CD14-positive monocyte (primary cell): ENCODE results near the gene PNRC1. TPM values are rescaled to one million over a fixed set of nuclear protein-coding genes. Genes with fewer than 3 reads are reported as not detected.
A peak's percentile ranks its signal among the peaks of the same experiment; 100 is the strongest.

Experiments
- DNase-seq, 3 donors: peaks; one replicate each; pipeline ENCODE4 v3.0.0-alpha.2; 2011 to 2022
- H2AFZ ChIP-seq: 2 replicates; pipeline ENCODE4 v1.6.0; 2012; ENCODE audit warnings: mild to moderate bottlenecking, low read depth, low read length, inconsistent platforms; ENCODE audit not compliant: insufficient read depth, poor library complexity, severe bottlenecking
- H3K27ac ChIP-seq, 2 donors: 1 replicate in 1 of 2; 2 replicates in 1 of 2; pipeline ENCODE4 v1.5.1; 2012 to 2013; ENCODE audit warnings: low read length in 2 of 2, control low read depth in 1 of 2, inconsistent platforms in 1 of 2, low read depth in 1 of 2, mild to moderate bottlenecking in 1 of 2
- H3K27me3 ChIP-seq, 2 donors: one replicate each; pipeline versions ENCODE4 v1.6.0 to v1.6.1; 2011 to 2013; ENCODE audit warnings: low read length in 2 of 2; ENCODE audit not compliant: control insufficient read depth in 2 of 2, insufficient read depth in 2 of 2
- H3K36me3 ChIP-seq, 2 donors: replicated peaks in 1 of 2; 1 replicate in 1 of 2; 2 replicates in 1 of 2; pipeline versions ENCODE4 v1.5.1 to v1.6.1; 2012 to 2013; ENCODE audit warnings: low read length in 2 of 2, control low read depth in 1 of 2, inconsistent platforms in 1 of 2, mild to moderate bottlenecking in 1 of 2; ENCODE audit not compliant: insufficient read depth in 2 of 2, control insufficient read depth in 1 of 2
- H3K4me1 ChIP-seq, 2 donors: 1 replicate in 1 of 2; 2 replicates in 1 of 2; pipeline versions ENCODE4 v1.5.1 to v1.6.1; 2012 to 2013; ENCODE audit warnings: low read length in 2 of 2, control low read depth in 1 of 2, inconsistent platforms in 1 of 2, mild to moderate bottlenecking in 1 of 2, moderate library complexity in 1 of 2; ENCODE audit not compliant: insufficient read depth in 2 of 2, control insufficient read depth in 1 of 2
- H3K4me2 ChIP-seq: replicated peaks from 2 replicates; pipeline ENCODE3; 2012; ENCODE audit warnings: low read length, moderate library complexity, mild to moderate bottlenecking; ENCODE audit not compliant: poor library complexity, severe bottlenecking; ENCODE audit errors: extremely low read depth
- H3K4me3 ChIP-seq, 3 experiments: fragments of 200-600 bp in 1 of 3; sonication (generic) in 1 of 3; replicated peaks in 1 of 3; 1 replicate in 2 of 3; 2 replicates in 1 of 3; pipeline ENCODE4 v1.5.1; 2011 to 2013; ENCODE audit warnings: low read length in 3 of 3, mild to moderate bottlenecking in 3 of 3, control low read depth in 2 of 3, low read depth in 2 of 3, inconsistent platforms in 1 of 3, moderate library complexity in 1 of 3
- H3K79me2 ChIP-seq: 2 replicates; pipeline ENCODE4 v1.6.0; 2012; ENCODE audit warnings: mild to moderate bottlenecking, control low read depth, inconsistent platforms, low read length, moderate library complexity; ENCODE audit not compliant: insufficient read depth
- H3K9ac ChIP-seq: 2 replicates; pipeline ENCODE4 v1.6.0; 2017; ENCODE audit warnings: low read length, mild to moderate bottlenecking; ENCODE audit not compliant: insufficient read depth, poor library complexity, severe bottlenecking
- H3K9me3 ChIP-seq, 2 donors: replicated peaks in 1 of 2; 1 replicate in 1 of 2; 2 replicates in 1 of 2; pipeline versions ENCODE4 v1.5.1 to v1.6.1; 2012 to 2013; ENCODE audit warnings: low read length in 2 of 2, control low read depth in 1 of 2; ENCODE audit not compliant: control insufficient read depth in 1 of 2, insufficient read depth in 1 of 2
- H4K20me1 ChIP-seq: 2 replicates; pipeline ENCODE4 v1.6.0; 2012; ENCODE audit warnings: mild to moderate bottlenecking, low read length, control low read depth, moderate library complexity; ENCODE audit not compliant: insufficient read depth
- H3K27ac Mint-ChIP-seq, 7 donors: one replicate each; pipeline ENCODE4 v1.8.0; 2020; ENCODE audit warnings: mild to moderate bottlenecking in 7 of 7, mixed read lengths in 7 of 7, moderate library complexity in 6 of 7, inconsistent platforms in 2 of 7
- H3K27me3 Mint-ChIP-seq, 3 donors: one replicate each; pipeline ENCODE4 v1.8.0; 2021 to 2022; ENCODE audit warnings: low read depth in 3 of 3, mild to moderate bottlenecking in 3 of 3, mixed read lengths in 3 of 3, moderate library complexity in 3 of 3, inconsistent platforms in 1 of 3
- H3K36me3 Mint-ChIP-seq, 2 donors: one replicate each; pipeline ENCODE4 v1.8.0; 2020; ENCODE audit warnings: mixed read lengths in 2 of 2, inconsistent platforms in 1 of 2, mild to moderate bottlenecking in 1 of 2
- H3K4me1 Mint-ChIP-seq: one replicate; pipeline ENCODE4 v1.8.0; 2020; ENCODE audit warnings: mild to moderate bottlenecking, mixed read lengths
- H3K4me3 Mint-ChIP-seq, 2 donors: one replicate each; pipeline ENCODE4 v1.8.0; 2020; ENCODE audit warnings: mild to moderate bottlenecking in 2 of 2, mixed read lengths in 2 of 2, moderate library complexity in 1 of 2
- H3K9me3 Mint-ChIP-seq, 7 donors: one replicate each; pipeline ENCODE4 v1.8.0; 2020 to 2022; ENCODE audit warnings: mixed read lengths in 7 of 7, mild to moderate bottlenecking in 6 of 7, moderate library complexity in 6 of 7, inconsistent platforms in 2 of 7
- WGBS: methylation state at CpG from one replicate; pipeline ENCODE4 v1.1.5; 2013; ENCODE audit warnings: missing lambda C conversion rate; ENCODE audit not compliant: insufficient coverage; 5-methylcytosine and 5-hydroxymethylcytosine counted together
- intact Hi-C, 2 donors: fragments of 100-400 bp; cut with micrococcal nuclease; formaldehyde crosslinking; loops; one replicate each; pipeline versions ENCODE4 v1.15.0 to v1.15.1; 2023
- polyA plus RNA-seq, 3 donors: library from polyadenylated mRNA; depleted of rRNA in 1 of 3; unstranded in 2 of 3; stranded (reverse) in 1 of 3; fragments of 300-500 nt in 2 of 3; fragments of >200 nt in 1 of 3; fragmentation: Illumina TruSeq in 2 of 3; gene quantifications; 1 replicate in 2 of 3; 2 replicates in 1 of 3; pipeline ENCODE4 v1.2.3, GENCODE V29; 2012 to 2021
- TF ChIP-seq, protein P1 (sequence below): fragments of 200-600 bp; IDR thresholded peaks from one replicate; pipeline ENCODE4 v1.8.0; 2022; ENCODE audit warnings: antibody characterized with exemption, mild to moderate bottlenecking

PNRC1 gene
- polyA plus RNA-seq, 3 donors: 102 to 398 (median 348) TPM

DNA sequence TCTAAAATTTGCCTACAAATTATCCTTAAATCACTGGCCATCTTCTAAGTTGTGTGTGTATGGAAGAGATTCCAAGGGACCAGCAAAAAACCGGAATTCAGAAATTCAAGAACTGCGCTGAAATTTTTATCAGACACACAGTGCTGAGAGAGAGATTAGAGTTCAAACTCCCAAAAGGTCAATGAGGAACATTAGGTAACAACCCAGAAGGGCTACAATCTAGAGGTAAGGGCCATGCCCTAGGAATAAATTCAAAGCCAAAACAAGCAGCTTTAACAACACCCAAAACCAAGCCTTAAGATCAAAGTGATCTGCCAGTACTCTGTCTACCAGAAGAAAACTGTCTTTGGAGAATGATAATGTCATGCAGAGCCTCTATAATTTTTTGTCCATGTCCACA lies 19.6 kb downstream of the PNRC1 start:
- H3K27ac Mint-ChIP-seq: no peak overlapping the region
- no peak for DNase-seq
- intact Hi-C loops: no loop called here
- H3K27me3 Mint-ChIP-seq: no peaks in the 10 kb centered on the region
- no peaks in the 10 kb centered on the region for H4K20me1 ChIP-seq
- H3K9me3 ChIP-seq: no peaks in the 10 kb centered on the region
- H3K27ac ChIP-seq: no peak overlapping the region
- peaks cover 0 to 2% of the 10 kb centered on the region in 2 donors for H3K36me3 Mint-ChIP-seq
- no peak overlapping the region for H3K9ac ChIP-seq
- H3K4me2 ChIP-seq: no peak overlapping the region
- no peaks in the 10 kb centered on the region for H3K4me1 ChIP-seq
- no peaks in the 10 kb centered on the region for H3K36me3 ChIP-seq
- H2AFZ ChIP-seq: no peak overlapping the region
- peaks cover 0 to 2% (median 0%) of the 10 kb centered on the region in 7 donors for H3K9me3 Mint-ChIP-seq
- TF ChIP-seq, protein P1, sequence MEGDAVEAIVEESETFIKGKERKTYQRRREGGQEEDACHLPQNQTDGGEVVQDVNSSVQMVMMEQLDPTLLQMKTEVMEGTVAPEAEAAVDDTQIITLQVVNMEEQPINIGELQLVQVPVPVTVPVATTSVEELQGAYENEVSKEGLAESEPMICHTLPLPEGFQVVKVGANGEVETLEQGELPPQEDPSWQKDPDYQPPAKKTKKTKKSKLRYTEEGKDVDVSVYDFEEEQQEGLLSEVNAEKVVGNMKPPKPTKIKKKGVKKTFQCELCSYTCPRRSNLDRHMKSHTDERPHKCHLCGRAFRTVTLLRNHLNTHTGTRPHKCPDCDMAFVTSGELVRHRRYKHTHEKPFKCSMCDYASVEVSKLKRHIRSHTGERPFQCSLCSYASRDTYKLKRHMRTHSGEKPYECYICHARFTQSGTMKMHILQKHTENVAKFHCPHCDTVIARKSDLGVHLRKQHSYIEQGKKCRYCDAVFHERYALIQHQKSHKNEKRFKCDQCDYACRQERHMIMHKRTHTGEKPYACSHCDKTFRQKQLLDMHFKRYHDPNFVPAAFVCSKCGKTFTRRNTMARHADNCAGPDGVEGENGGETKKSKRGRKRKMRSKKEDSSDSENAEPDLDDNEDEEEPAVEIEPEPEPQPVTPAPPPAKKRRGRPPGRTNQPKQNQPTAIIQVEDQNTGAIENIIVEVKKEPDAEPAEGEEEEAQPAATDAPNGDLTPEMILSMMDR: no peak
- H3K27me3 ChIP-seq: no peaks in the 10 kb centered on the region
- H3K79me2 ChIP-seq: no peaks in the 10 kb centered on the region
- H3K4me3 ChIP-seq: no peak overlapping the region
- H3K4me3 Mint-ChIP-seq: no peak overlapping the region
- no peaks in the 10 kb centered on the region for H3K4me1 Mint-ChIP-seq
- WGBS: 100% methylated on average over 1 of the region's 2 CpGs

DNA sequence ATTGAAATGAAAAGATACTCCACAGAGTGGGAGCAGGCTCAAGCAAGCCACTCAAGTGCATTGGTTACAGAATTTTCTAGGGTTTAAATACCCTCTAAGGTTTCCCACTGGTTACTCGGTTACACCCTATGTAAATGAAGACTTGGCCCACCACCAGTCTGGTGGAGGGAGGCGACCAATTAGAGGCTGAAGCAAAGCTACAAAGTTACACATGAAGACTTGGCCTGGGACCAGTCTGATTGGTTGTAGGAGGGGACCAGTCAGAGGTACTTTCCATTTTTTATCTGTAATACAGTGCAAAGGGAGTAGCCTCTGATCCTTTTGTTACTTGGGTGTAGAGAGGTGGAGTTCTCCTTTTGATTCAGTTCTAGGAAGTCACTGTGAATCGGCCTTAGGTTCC lies 29.7 kb downstream of the PNRC1 start:
- Histone ChIP-seq H3K9ac (no peak overlapping the region), H3K4me3 (no peak overlapping the region), H3K79me2 (no peaks in the 10 kb centered on the region), H3K27ac (no peak overlapping the region), H4K20me1 (no peaks in the 10 kb centered on the region), H3K36me3 (no peaks in the 10 kb centered on the region), H3K4me2 (no peak overlapping the region), H2AFZ (no peak overlapping the region), H3K9me3 (no peaks in the 10 kb centered on the region), H3K27me3 (no peaks in the 10 kb centered on the region), H3K4me1 (no peaks in the 10 kb centered on the region)
- TF ChIP-seq, protein P1: no peak
- peaks cover 0 to 5% (median 0%) of the 10 kb centered on the region in 3 donors for H3K27me3 Mint-ChIP-seq
- intact Hi-C loops: no loop called here
- H3K36me3 Mint-ChIP-seq: peaks cover 0 to 3% of the 10 kb centered on the region in 2 donors
- peak in 1 of 3 donors; percentile 24 for DNase-seq
- H3K27ac Mint-ChIP-seq: peak overlapping the region in 1 of 7 donors; percentile 41
- no peaks in the 10 kb centered on the region for H3K4me1 Mint-ChIP-seq
- no CpG with 5 or more reads among the region's 3 CpGs for WGBS
- H3K9me3 Mint-ChIP-seq: no peaks in the 10 kb centered on the region
- H3K4me3 Mint-ChIP-seq: no peak overlapping the region
